MM.1S (cell line): Measurements from ENCODE around the gene FGFRL1.

ENCODE experiments used
- DNase-seq: peaks from one replicate; pipeline ENCODE4 v3.0.0-alpha.2; 2015
- H2AFZ ChIP-seq: fragments of 300-600 bp; sonication (generic); 2 replicates; pipeline ENCODE4 v1.6.0; 2016; ENCODE audit warnings: antibody characterized with exemption, low read length
- H3F3A ChIP-seq: fragments of 300-600 bp; sonication (generic); 2 replicates; pipeline ENCODE4 v1.6.1; 2016; ENCODE audit warnings: mild to moderate bottlenecking, antibody characterized with exemption, low read length, moderate library complexity, mixed read lengths; ENCODE audit not compliant: insufficient read depth
- H3K27ac ChIP-seq: fragments of 300-600 bp; sonication (generic); 2 replicates; pipeline ENCODE4 v1.5.1; 2016; ENCODE audit warnings: mild to moderate bottlenecking, low read length
- H3K27me3 ChIP-seq: fragments of 300-600 bp; sonication (generic); replicated peaks from 2 replicates; pipeline ENCODE4 v1.6.0; 2016; ENCODE audit warnings: low read length; ENCODE audit not compliant: insufficient read depth
- H3K36me3 ChIP-seq: fragments of 300-600 bp; sonication (generic); replicated peaks from 2 replicates; pipeline ENCODE4 v1.6.1; 2016; ENCODE audit warnings: mild to moderate bottlenecking, low read length, mixed read lengths; ENCODE audit not compliant: insufficient read depth
- H3K4me1 ChIP-seq: fragments of 300-600 bp; sonication (generic); 2 replicates; pipeline ENCODE4 v1.6.1; 2016; ENCODE audit warnings: low read length, mixed read lengths
- H3K4me2 ChIP-seq: fragments of 300-600 bp; sonication (generic); 2 replicates; pipeline ENCODE4 v1.6.0; 2016; ENCODE audit warnings: low read depth, low read length
- H3K4me3 ChIP-seq: fragments of 300-600 bp; sonication (generic); 2 replicates; pipeline ENCODE4 v1.5.1; 2016; ENCODE audit warnings: low read length, mixed read lengths
- H3K79me2 ChIP-seq: fragments of 300-600 bp; sonication (generic); 2 replicates; pipeline ENCODE4 v1.6.1; 2016; ENCODE audit warnings: mixed run types, low read length, mixed read lengths
- H3K9ac ChIP-seq: fragments of 300-600 bp; sonication (generic); 2 replicates; pipeline ENCODE4 v1.6.1; 2016; ENCODE audit warnings: low read length, mixed read lengths
- H3K9me2 ChIP-seq: fragments of 300-600 bp; sonication (generic); replicated peaks from 2 replicates; pipeline ENCODE4 v1.6.1; 2016; ENCODE audit warnings: mild to moderate bottlenecking, low read length, mixed read lengths; ENCODE audit not compliant: insufficient read depth
- H3K9me3 ChIP-seq: fragments of 300-600 bp; sonication (generic); replicated peaks from 2 replicates; pipeline ENCODE4 v1.6.1; 2016; ENCODE audit warnings: mild to moderate bottlenecking, low read length, mixed read lengths; ENCODE audit not compliant: insufficient read depth
- H4K20me1 ChIP-seq: fragments of 300-600 bp; sonication (generic); 2 replicates; pipeline ENCODE4 v1.6.1; 2016; ENCODE audit warnings: mild to moderate bottlenecking, low read length, moderate library complexity, mixed read lengths; ENCODE audit not compliant: insufficient read depth
- CTCF ChIP-seq: fragments of 300-600 bp; sonication (generic); IDR thresholded peaks from 2 replicates; pipeline ENCODE4 v1.5.1; 2016; ENCODE audit warnings: antibody characterized with exemption, low read length, mixed read lengths
- EZH2 ChIP-seq: fragments of 300-600 bp; sonication (generic); optimal IDR thresholded peaks from 2 replicates; pipeline ENCODE3; 2017; ENCODE audit warnings: low read depth, mild to moderate bottlenecking, antibody characterized with exemption, low read length, mixed read lengths
- EZH2phosphoT487 ChIP-seq: fragments of 300-600 bp; sonication (generic); IDR thresholded peaks from 2 replicates; pipeline ENCODE4 v1.6.1; 2018; ENCODE audit warnings: antibody characterized with exemption, low read length

The FGFRL1 gene

GRCh38 chr4:986428-986878 lies 25.0 kb upstream of the FGFRL1 start:
- H3K9ac ChIP-seq: no peak overlapping the region

DNA sequence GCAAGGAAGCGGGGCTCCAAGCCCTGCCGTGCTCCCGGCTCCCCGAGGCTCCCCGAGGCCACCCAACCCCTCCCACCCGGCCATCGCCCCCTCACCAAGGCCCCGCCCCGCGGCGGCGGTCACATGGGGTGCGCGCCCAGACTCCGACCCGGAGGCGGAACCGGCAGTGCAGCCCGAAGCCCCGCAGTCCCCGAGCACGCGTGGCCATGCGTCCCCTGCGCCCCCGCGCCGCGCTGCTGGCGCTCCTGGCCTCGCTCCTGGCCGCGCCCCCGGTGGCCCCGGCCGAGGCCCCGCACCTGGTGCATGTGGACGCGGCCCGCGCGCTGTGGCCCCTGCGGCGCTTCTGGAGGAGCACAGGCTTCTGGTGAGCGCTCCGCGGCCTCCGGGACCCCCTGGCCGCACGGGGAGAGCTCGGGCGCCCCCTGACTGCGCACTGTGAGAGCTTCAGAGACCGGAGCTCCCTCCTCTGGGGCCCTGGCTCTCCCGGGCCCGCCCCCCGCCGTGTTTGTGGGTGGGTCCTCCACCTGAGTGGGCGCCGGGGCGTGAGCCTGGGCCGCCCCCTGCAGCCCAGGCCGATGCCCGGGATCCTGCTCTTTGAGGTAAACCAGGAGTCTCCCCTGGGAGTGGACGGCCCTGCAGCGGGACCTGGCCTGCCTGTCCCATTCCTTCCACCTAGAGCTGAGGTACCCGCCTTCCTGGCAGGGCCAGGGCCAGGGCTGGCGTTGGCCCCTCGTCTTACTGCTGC lies 24.4 kb upstream of the FGFRL1 start, which contains the start of gene IDUA:
Gene IDUA, plus strand, starts transcription at position 166 of the 745 bp plus-strand sequence. Its CDS starts 41 bp downstream, at position 207.
- no peak for DNase-seq
- H3K27ac ChIP-seq: no peak within 1 kb of the TSS
- no peak within 1 kb of the TSS for H3K4me3 ChIP-seq
- no peak within 1 kb of the TSS for H3K9ac ChIP-seq
- no peaks in the 10 kb centered on the region for H3K36me3 ChIP-seq
- H3K9me3 ChIP-seq: no peaks in the 10 kb centered on the region
- no peaks in the 10 kb centered on the region for H3K27me3 ChIP-seq
- no peaks in the 10 kb centered on the region for H3K79me2 ChIP-seq
- H2AFZ ChIP-seq: no peak within 1 kb of the TSS
- no peaks in the 10 kb centered on the region for H3F3A ChIP-seq
- no peaks in the 10 kb centered on the region for H3K9me2 ChIP-seq
- H3K4me2 ChIP-seq: no peak within 1 kb of the TSS
- H4K20me1 ChIP-seq: no peaks in the 10 kb centered on the region
- no peaks in the 10 kb centered on the region for H3K4me1 ChIP-seq
- TF ChIP-seq EZH2: no peak
- TF ChIP-seq EZH2phosphoT487: no peak
- TF ChIP-seq CTCF: no peak

More at GRCh38 chr4:986428-986878, 25.0 kb upstream of the FGFRL1 start:
- H3K79me2 ChIP-seq: no peaks in the 10 kb centered on the region
- TF ChIP-seq CTCF (no peak), EZH2phosphoT487 (no peak), EZH2 (no peak)
- no peak for DNase-seq
- H3K27me3 ChIP-seq: no peaks in the 10 kb centered on the region
- no peak overlapping the region for H3K27ac ChIP-seq
- H3K9me2 ChIP-seq: no peaks in the 10 kb centered on the region
- H3F3A ChIP-seq: no peaks in the 10 kb centered on the region
- H3K9me3 ChIP-seq: no peaks in the 10 kb centered on the region
- H3K4me1 ChIP-seq: no peaks in the 10 kb centered on the region
- H3K36me3 ChIP-seq: no peaks in the 10 kb centered on the region
- no peak overlapping the region for H2AFZ ChIP-seq
- H3K4me2 ChIP-seq: no peak overlapping the region
- H4K20me1 ChIP-seq: no peaks in the 10 kb centered on the region
- H3K4me3 ChIP-seq: no peak overlapping the region

DNA sequence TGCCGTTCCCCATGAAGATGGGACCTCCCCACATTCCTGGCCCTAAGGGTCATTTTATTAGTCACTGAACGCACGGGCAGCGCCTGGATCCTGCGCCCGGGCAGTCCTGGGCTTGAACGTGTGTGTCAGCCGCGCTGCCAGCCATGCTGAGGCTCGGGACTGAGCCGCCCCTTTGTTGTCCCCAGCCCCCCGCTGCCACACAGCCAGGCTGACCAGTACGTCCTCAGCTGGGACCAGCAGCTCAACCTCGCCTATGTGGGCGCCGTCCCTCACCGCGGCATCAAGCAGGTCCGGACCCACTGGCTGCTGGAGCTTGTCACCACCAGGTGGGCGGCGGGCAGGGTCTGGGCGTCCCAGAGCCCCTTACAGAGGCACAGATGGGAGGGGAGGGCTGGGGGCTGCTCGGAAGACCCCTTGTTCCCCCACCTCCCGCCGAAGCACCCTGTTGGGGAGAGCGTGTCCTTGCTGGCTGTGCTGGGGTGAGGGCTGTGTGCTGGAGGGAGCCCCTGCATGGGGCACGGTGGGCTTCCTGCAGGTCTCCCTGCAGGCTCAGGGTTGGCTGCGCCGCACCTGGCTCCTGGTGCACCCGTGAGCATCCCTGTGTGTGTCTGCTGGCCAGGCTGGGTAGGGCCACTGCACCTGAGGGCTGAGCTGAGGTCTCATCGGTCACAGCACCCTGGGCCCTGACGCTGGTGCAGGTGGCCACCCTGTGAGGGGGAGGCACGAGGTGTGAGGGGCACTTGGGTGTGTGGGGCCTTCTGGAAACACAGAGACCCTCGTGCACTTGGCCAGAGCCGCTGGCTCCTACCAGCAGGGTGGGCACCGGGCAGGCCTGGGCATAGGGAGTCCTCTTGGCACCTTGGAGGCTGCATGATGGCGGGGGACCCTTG lies 23.6 kb upstream of the FGFRL1 start:
- H3K27me3 ChIP-seq: no peaks in the 10 kb centered on the region
- H3K36me3 ChIP-seq: no peaks in the 10 kb centered on the region
- no peaks in the 10 kb centered on the region for H3K79me2 ChIP-seq
- H3K9ac ChIP-seq: no peak overlapping the region
- no peak overlapping the region for H3K4me2 ChIP-seq
- no peak for TF ChIP-seq EZH2phosphoT487
- H3K4me1 ChIP-seq: no peaks in the 10 kb centered on the region
- H3F3A ChIP-seq: no peaks in the 10 kb centered on the region
- no peak overlapping the region for H3K27ac ChIP-seq
- no peaks in the 10 kb centered on the region for H4K20me1 ChIP-seq
- no peak overlapping the region for H2AFZ ChIP-seq
- H3K9me3 ChIP-seq: no peaks in the 10 kb centered on the region
- no peak for DNase-seq
- H3K9me2 ChIP-seq: no peaks in the 10 kb centered on the region
- no peak overlapping the region for H3K4me3 ChIP-seq
